ENCODE data around the gene SEMA4D.

The SEMA4D gene

GRCh38 chr9:89317282-89317681 is 180.6 kb downstream of the SEMA4D start:
- no peak for DNase-seq (ENCODE audit: low read depth in 3 of 3)

DNA sequence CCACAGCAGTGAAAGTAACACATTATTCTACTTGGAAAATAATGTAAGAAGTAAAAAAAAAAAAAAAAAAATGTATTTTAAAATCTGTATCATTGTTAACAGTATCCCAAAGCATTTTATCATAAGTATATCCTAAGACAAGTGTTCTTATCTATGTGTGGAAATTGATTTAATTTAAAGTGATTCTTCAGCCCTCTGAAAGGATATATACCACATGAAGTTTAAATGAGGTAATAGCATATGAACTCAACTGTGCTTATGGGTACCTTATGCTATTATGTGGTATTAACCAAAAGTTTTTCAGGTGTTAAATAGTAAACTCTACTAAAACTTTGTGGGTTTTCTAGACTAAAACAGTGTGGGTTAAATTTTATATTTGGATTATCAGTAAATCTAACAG is 182.4 kb downstream of the SEMA4D start:
- no peak for DNase-seq (ENCODE audit: low read depth in 3 of 3)

GRCh38 chr9:89314955-89315354 is 183.0 kb downstream of the SEMA4D start:
- DNase-seq (ENCODE audit: low read depth in 3 of 3) = no peak

DNA sequence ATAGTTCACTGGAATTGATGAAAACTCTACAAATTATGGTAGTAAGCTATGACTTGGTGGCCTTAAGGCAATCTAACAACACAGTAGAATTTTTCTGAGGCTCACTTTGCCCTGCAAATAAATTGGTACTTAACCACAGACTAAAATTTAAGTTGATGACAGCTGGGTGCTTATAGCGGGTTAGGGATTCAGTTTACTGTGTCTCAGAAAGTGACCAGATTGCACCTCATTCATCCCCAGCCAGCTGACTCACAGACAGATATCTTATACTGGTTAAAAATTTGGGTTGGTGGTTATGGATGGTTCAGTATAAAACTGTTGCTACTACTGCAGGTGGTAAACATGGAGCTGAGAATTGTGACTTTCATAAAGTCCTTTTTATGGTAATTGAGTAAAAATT is 184.1 kb downstream of the SEMA4D start:
- no peak for DNase-seq (ENCODE audit: low read depth in 3 of 3)

- DNase-seq (ENCODE audit: low read depth in 3 of 3) = no peak
Measured at GRCh38 chr9:89312222-89312571, 185.7 kb downstream of the SEMA4D start.

DNA sequence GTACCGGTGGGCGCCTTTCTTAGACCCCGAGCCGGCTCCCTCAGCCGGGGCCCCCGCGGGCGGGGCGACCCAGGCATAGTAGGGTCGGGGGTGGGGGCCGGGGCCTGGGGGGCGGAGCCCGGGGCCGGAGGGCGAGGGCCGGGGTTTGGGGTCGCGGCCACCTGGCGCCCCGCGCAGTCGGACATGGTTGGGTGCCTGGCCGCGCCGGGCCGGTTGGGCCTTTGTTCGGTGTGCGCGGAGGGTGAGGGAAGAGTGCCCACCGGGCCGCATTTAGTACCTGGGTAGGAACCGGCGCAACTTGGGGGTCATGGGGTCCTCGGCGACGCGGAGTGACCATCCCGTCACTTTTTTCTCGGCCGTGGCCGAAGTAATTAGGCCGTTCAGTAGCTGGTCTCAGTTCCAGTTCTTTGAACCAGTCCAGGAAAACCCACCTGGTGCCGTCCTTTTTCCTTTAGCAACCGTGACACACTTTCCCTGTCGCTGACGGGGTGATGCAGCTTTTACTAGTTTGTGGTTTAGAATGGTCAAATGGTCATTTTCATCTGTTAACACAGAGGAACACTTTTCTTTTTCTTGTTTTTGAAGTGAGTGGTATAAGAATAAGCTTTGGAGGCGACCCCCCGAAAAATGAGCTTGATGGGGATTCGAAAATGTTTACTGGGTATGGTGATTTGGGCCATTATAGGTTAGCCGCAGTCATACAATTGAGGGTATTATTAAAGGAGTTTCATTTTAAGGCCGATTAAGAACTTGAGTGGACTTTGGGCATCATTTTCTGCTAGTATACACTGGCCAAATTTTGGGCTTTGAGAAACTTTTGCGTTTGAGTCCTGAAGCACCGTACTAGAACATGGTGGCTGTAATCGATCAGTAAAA is 186.3 kb downstream of the SEMA4D start:
- no peak for DNase-seq (ENCODE audit: low read depth in 3 of 3)
